Measurements from ENCODE around the gene KREMEN1.

Gene KREMEN1

DNA sequence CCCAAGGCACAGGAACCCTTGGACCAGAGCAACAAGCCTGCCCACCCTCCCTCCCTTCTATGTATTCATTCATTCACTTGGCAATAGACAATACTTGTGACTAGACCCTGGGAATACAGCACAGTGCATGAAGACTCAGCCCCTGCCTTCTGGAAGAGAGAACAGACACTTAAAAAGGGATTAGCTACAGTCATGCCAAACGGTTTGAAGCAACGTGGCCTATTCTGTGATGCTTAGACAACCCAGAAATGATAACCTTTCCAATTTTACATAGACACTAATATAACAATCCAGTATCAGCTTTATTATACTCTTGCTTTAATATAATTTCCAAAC, 52.6 kb downstream of the KREMEN1 start:
- Histone ChIP-seq H3K27me3 (ENCODE audit: insufficient read depth, low read length) (no peaks in the 10 kb centered on the region), H2AFZ (ENCODE audit: low read depth, low read length) (no peak overlapping the region), H3K4me3 (ENCODE audit: low read length) (no peak overlapping the region), H3K4me1 (ENCODE audit: insufficient read depth, low read length) (no peaks in the 10 kb centered on the region), H3K36me3 (ENCODE audit: insufficient read depth, low read length) (peaks cover 59% of the 10 kb centered on the region), H3K9me3 (ENCODE audit: low read length) (peaks cover 4% of the 10 kb centered on the region)

DNA sequence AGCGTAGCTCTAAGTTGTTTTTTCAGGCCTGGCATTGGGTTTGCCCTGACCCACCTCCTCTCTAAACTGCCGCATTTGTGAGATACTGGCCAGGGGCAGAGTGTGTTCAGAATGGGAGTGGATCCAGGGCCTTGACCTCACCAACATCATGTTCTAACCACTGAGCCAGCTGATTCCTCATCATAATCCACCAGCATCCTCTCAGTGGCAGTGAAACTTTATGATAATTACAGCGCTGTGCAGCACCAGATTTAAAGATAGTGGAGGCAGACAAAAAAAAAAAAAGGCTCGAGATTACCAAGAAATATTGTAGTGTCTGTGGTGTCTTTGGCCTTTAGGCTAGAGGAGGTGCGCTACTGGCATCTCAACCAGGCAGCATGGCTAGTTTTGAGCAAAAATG, 53.0 kb downstream of the KREMEN1 start:
- H3K4me3 ChIP-seq (ENCODE audit: low read length) = no peak overlapping the region
- no peaks in the 10 kb centered on the region for H3K27me3 ChIP-seq (ENCODE audit: insufficient read depth, low read length)
- no peak overlapping the region for H2AFZ ChIP-seq (ENCODE audit: low read depth, low read length)
- no peaks in the 10 kb centered on the region for H3K4me1 ChIP-seq (ENCODE audit: insufficient read depth, low read length)
- H3K9me3 ChIP-seq (ENCODE audit: low read length) = peaks cover 2% of the 10 kb centered on the region
- peaks cover 60% of the 10 kb centered on the region for H3K36me3 ChIP-seq (ENCODE audit: insufficient read depth, low read length)

DNA sequence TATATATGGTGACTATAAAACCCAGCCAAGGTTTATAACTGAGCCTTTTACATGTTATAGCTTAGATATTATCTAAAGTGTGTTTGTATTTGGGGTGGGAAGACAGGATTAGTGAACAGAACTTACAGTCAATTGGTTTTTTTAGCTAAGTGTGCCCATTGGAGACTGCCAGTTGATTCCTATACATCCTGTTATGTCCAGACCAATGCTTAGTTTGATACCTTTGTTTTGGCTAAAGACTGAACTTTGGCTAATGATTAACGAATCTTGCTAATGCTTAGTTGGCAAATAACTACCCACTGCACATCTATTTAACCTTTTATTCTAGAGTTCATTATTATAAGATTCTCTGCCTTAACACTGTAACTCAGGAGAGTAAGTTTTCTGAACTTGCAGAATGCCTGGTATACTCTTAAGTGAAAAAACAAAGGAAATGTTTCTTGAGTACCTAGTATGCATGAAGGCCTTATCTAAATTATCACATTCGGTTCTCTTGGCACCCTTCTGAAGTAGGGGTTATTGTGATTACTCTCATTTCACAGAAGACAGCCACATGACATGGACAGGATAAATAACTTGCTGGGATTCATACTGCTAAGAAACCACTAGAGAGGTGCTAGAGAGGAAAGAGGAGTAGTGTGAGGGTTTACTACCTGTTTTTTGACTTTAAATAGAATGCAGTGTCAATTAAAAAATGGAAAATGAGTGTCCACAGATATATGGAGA, 54.0 kb downstream of the KREMEN1 start:
- no peaks in the 10 kb centered on the region for H3K4me1 ChIP-seq (ENCODE audit: insufficient read depth, low read length)
- no peaks in the 10 kb centered on the region for H3K27me3 ChIP-seq (ENCODE audit: insufficient read depth, low read length)
- peaks cover 54% of the 10 kb centered on the region for H3K36me3 ChIP-seq (ENCODE audit: insufficient read depth, low read length)
- no peaks in the 10 kb centered on the region for H3K9me3 ChIP-seq (ENCODE audit: low read length)
- H2AFZ ChIP-seq (ENCODE audit: low read depth, low read length) = no peak overlapping the region
- no peak overlapping the region for H3K4me3 ChIP-seq (ENCODE audit: low read length)

DNA sequence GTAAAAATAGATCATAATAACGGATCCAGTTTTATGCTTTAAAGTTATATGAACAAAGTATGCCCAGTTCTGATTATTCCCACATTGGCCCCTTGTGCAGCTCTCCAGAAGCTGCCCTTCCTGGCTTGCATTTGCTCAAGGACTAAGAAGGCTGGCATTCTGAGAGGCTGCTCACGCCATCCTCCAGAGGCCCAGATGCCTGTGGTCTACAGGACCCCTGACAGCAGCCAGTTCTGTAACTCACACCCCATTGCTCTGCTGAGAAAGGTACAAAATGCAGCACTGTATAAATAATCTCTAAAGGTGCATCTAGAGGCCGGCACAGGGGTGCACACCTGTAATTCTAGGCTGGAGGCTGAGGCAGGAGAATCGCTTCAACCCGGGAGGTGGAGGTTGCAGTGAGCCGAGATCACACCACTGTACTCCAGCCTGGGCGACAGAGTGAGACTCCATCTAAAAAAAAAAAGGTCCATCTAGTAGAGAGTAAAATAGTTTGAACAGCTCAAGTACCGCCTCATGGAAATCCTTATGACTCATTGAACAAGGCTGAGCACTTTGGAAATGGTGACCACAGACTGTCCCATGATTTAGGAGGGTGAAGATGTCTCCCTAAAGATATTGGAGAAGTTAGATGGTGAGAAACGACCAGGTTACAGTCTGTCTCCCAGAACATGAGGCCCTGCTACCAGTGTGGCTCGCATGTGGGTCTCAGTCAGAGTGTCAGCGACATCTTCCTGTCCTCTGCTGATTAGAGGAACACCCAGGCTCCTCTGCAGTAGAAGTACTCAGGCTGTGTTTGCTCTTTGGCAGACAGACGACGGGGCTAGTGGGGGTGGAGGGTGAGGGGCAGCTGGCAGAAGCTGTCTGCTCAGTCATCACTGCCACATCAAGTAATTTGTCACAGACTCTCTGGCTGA, 56.3 kb downstream of the KREMEN1 start:
- no peak overlapping the region for H2AFZ ChIP-seq (ENCODE audit: low read depth, low read length)
- H3K4me3 ChIP-seq (ENCODE audit: low read length) = no peak overlapping the region
- H3K9me3 ChIP-seq (ENCODE audit: low read length) = peaks cover 6% of the 10 kb centered on the region
- H3K4me1 ChIP-seq (ENCODE audit: insufficient read depth, low read length) = no peaks in the 10 kb centered on the region
- H3K36me3 ChIP-seq (ENCODE audit: insufficient read depth, low read length) = peaks cover 63% of the 10 kb centered on the region
- no peaks in the 10 kb centered on the region for H3K27me3 ChIP-seq (ENCODE audit: insufficient read depth, low read length)

DNA sequence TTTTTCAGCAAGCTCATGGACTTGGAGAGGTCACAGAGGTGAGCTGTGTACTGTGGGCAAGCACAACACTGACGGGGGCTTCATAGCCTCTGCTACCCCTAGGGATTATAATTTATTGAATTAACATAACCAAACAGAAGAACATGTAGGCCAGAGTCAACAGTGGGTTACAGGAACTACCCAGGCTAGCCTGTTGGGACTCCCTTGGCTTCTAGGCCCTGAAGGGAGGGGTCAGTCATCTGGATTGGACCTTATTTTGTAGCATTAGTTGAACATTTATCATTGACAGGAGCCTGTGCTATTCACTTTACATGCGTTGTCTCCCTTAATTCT, 56.9 kb downstream of the KREMEN1 start:
- Histone ChIP-seq H3K36me3 (ENCODE audit: insufficient read depth, low read length) (peaks cover 67% of the 10 kb centered on the region), H3K4me3 (ENCODE audit: low read length) (no peak overlapping the region), H3K27me3 (ENCODE audit: insufficient read depth, low read length) (no peaks in the 10 kb centered on the region), H3K4me1 (ENCODE audit: insufficient read depth, low read length) (no peaks in the 10 kb centered on the region), H2AFZ (ENCODE audit: low read depth, low read length) (no peak overlapping the region), H3K9me3 (ENCODE audit: low read length) (peaks cover 6% of the 10 kb centered on the region)

DNA sequence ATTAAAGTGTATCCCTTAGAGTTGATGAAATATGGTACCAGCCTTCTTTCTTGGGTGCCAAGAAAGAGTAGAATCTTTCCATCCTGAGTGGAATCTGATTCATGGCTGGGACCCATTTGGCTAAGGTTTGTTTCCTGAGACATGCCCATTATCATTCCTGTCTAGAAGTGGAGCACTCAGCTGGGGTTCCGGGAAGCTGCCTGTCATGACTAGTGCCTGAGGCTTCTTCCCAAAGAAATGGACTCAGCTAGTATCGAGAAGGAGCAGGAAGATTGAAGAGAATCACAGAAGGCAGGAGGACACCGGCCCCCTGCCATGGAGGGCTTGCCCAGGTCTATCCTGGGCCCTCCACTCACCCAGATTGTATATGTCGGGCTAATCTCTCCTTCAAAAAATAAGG, 57.6 kb downstream of the KREMEN1 start:
- Histone ChIP-seq H3K27me3 (ENCODE audit: insufficient read depth, low read length) (no peaks in the 10 kb centered on the region), H3K9me3 (ENCODE audit: low read length) (peaks cover 6% of the 10 kb centered on the region), H2AFZ (ENCODE audit: low read depth, low read length) (no peak overlapping the region), H3K36me3 (ENCODE audit: insufficient read depth, low read length) (peaks cover 67% of the 10 kb centered on the region), H3K4me3 (ENCODE audit: low read length) (no peak overlapping the region), H3K4me1 (ENCODE audit: insufficient read depth, low read length) (no peaks in the 10 kb centered on the region)

DNA sequence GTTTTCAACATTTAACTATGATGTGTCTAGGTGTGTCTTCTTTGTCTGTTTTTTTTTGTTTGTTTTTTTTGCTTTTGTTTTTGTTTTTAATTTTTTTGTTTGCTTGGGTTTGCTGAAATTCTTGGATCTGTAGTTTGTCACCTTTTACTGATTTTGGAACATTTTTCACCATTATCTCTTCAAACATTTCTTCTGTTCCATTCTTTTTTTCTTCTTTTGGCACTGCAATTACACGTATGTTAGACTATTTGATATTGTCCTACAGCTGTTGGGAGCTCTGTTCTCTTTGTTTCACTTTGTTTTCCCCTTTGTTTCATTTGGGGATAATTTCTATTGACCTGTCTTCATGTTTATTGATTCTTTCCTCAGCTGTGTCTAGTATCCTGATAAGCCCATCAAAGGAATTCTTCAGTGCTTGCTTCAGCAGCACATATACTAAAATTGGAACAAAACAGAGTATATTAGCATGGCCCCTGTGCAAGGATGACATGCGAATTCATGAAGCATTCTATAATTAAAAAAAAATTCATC, 60.8 kb downstream of the KREMEN1 start:
- Histone ChIP-seq H3K4me1 (ENCODE audit: insufficient read depth, low read length) (no peaks in the 10 kb centered on the region), H3K9me3 (ENCODE audit: low read length) (peaks cover 6% of the 10 kb centered on the region), H3K4me3 (ENCODE audit: low read length) (no peak overlapping the region), H2AFZ (ENCODE audit: low read depth, low read length) (no peak overlapping the region), H3K27me3 (ENCODE audit: insufficient read depth, low read length) (no peaks in the 10 kb centered on the region), H3K36me3 (ENCODE audit: insufficient read depth, low read length) (peaks cover 65% of the 10 kb centered on the region)

DNA sequence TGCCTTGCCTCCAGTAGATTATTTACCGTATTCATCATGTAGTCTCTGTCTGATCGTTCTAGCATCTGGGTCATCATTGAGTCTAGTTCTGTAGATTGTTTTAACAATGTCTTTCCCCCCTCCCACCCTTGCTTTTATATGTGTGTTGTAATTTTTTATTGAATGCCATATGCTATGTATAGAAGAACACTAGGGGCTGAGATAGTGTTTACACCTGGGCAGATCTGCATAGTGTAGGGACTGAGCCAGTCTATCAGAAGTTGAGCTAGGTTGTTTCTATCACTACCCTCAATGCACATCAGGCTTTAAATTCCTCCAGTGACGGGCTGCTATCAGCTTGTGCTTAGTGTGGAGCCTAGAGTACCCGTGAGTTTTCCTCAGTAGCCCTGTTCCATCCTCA, 61.6 kb downstream of the KREMEN1 start:
- H3K9me3 ChIP-seq (ENCODE audit: low read length) = peaks cover 6% of the 10 kb centered on the region
- H3K4me1 ChIP-seq (ENCODE audit: insufficient read depth, low read length) = no peaks in the 10 kb centered on the region
- H3K27me3 ChIP-seq (ENCODE audit: insufficient read depth, low read length) = no peaks in the 10 kb centered on the region
- peaks cover 64% of the 10 kb centered on the region for H3K36me3 ChIP-seq (ENCODE audit: insufficient read depth, low read length)
- H3K4me3 ChIP-seq (ENCODE audit: low read length) = no peak overlapping the region
- no peak overlapping the region for H2AFZ ChIP-seq (ENCODE audit: low read depth, low read length)

DNA sequence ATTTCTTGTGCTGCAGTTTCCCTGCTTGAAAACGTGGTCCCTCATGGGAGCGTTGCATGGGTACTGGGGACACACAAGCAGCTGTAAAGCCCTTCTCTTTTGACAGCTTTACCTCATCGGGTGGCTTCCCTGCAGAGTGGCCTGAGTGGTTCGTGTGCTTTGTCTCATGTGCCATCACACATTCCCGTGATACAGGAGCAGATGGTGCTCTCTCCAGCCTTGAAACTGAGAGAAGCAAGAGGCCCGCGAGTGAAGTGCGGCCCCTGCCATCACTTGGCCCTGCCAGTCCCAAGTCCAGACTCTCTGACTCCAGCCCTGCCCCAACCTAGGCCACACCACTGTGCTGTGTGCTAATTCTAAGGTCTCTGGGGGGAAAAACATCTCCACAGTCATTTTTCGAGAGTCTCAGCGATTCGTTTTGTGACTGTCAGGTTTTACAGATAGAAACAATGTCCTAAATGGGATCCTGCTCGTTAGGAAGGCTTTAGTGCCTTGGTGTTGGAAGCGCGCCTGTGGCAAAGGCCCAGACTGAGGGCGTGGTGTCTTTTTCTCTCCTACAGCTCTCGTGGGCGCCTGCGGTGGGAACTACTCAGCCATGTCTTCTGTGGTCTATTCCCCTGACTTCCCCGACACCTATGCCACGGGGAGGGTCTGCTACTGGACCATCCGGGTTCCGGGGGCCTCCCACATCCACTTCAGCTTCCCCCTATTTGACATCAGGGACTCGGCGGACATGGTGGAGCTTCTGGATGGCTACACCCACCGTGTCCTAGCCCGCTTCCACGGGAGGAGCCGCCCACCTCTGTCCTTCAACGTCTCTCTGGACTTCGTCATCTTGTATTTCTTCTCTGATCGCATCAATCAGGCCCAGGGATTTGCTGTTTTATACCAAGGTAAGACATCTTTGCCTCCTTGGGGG, 64.2 kb downstream of the KREMEN1 start:
- H3K4me3 ChIP-seq (ENCODE audit: low read length) = no peak overlapping the region
- peaks cover 3% of the 10 kb centered on the region for H3K4me1 ChIP-seq (ENCODE audit: insufficient read depth, low read length)
- no peak overlapping the region for H2AFZ ChIP-seq (ENCODE audit: low read depth, low read length)
- no peaks in the 10 kb centered on the region for H3K27me3 ChIP-seq (ENCODE audit: insufficient read depth, low read length)
- peaks cover 78% of the 10 kb centered on the region for H3K36me3 ChIP-seq (ENCODE audit: insufficient read depth, low read length)
- peaks cover 6% of the 10 kb centered on the region for H3K9me3 ChIP-seq (ENCODE audit: low read length)

DNA sequence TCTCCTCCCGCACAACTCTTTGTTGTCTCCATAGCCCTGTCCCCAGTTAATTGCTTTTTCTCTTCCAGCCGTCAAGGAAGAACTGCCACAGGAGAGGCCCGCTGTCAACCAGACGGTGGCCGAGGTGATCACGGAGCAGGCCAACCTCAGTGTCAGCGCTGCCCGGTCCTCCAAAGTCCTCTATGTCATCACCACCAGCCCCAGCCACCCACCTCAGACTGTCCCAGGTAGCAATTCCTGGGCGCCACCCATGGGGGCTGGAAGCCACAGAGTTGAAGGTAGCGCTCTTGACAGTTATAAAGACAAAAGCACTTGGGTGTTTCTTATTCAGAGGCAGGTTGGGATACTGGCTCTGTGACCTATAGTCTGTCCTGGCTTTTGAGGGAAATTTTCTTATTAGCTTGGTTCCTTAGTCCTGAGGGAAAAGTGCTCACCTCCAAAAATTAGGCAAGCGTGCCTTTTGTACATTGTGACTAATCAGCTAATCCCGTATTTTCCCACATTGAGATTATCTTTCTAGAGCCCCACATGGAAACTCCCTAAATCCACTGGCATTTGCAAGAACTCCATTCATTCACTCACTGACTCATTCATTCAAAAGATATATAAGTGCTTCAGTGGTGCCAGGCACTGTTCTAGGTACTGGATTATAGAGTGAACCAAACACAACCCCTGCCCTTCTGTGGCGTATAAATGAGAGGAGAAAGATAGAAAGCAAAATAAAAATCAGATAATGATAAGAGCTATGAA, 65.9 kb downstream of the KREMEN1 start:
- H3K9me3 ChIP-seq (ENCODE audit: low read length) = peaks cover 2% of the 10 kb centered on the region
- no peak overlapping the region for H3K4me3 ChIP-seq (ENCODE audit: low read length)
- H3K27me3 ChIP-seq (ENCODE audit: insufficient read depth, low read length) = no peaks in the 10 kb centered on the region
- peaks cover 81% of the 10 kb centered on the region for H3K36me3 ChIP-seq (ENCODE audit: insufficient read depth, low read length)
- peaks cover 3% of the 10 kb centered on the region for H3K4me1 ChIP-seq (ENCODE audit: insufficient read depth, low read length)
- no peak overlapping the region for H2AFZ ChIP-seq (ENCODE audit: low read depth, low read length)

DNA sequence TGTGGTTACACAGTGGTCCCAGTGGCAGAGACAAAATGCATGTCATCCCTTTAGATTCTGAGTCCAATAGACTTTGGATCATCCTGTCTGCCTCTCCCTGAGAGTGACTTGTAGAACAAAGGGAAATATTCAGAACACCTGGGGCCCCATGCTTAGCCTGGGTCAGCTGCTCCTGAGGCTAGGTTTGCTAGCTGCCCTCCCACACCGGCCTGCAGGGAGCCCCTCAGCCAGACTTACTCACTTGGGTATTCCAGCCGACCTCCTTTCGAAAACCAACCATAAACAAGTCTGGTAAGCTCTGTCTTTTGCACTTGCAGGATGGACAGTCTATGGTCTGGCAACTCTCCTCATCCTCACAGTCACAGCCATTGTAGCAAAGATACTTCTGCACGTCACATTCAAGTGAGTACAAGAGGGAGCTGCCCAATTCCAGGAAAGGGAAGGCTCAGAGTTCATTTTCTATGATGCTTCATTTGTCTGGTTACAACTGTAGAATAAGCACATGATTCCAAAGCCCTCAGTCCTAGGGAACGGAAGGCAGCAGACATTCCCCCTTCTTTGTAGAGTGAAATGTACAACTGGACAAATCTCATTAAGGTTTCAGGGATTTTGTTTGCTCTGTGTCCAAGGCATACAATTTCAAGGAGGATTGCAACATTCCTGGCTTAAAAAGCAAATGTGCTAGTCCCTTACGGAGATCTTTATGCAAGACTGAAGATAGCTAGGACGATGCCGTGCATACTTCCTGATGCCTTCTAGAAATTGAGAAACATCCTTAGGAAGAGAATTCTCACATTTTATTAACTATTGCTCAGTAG, 67.3 kb downstream of the KREMEN1 start:
- Histone ChIP-seq H3K36me3 (ENCODE audit: insufficient read depth, low read length) (peaks cover 81% of the 10 kb centered on the region), H2AFZ (ENCODE audit: low read depth, low read length) (no peak overlapping the region), H3K4me3 (ENCODE audit: low read length) (no peak overlapping the region), H3K4me1 (ENCODE audit: insufficient read depth, low read length) (peaks cover 3% of the 10 kb centered on the region), H3K27me3 (ENCODE audit: insufficient read depth, low read length) (no peaks in the 10 kb centered on the region), H3K9me3 (ENCODE audit: low read length) (no peaks in the 10 kb centered on the region)
